ENCODE data around the gene TCL1B. TPM values are rescaled to one million over a fixed set of nuclear protein-coding genes. Genes with fewer than 3 reads are reported as not detected.

TCL1B gene
- total and polyA plus RNA-seq, 2 of the 13 experiments (the other 11 are each of a cell fraction or from before 2014, with no cell fraction given): not detected

GRCh38 chr14:95652690-95653089 is 33.5 kb upstream of the TCL1B start (continued):
- TF ChIP-seq DMTF1 (CRISPR knock-in tag; IDR thresholded peaks at IDR 0.05) (no peak), ZBTB7A (CRISPR knock-in tag; IDR thresholded peaks at IDR 0.05) (no peak), HMG20A (CRISPR knock-in tag; IDR thresholded peaks at IDR 0.05; ENCODE audit: borderline replicate concordance) (no peak)
- TF ChIP-seq, protein P1, sequence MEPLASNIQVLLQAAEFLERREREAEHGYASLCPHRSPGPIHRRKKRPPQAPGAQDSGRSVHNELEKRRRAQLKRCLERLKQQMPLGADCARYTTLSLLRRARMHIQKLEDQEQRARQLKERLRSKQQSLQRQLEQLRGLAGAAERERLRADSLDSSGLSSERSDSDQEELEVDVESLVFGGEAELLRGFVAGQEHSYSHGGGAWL (CRISPR knock-in tag; IDR thresholded peaks at IDR 0.05): no peak

GRCh38 chr14:95655461-95655860 is 30.8 kb upstream of the TCL1B start:
- no peaks in the 10 kb centered on the region for H3K36me3 ChIP-seq (replicated peaks in 1 of 2; ENCODE audit: control insufficient read depth in 1 of 2, insufficient read depth in 2 of 2, low read length in 2 of 2)
- intact Hi-C loops (cut with micrococcal nuclease; ENCODE audit: unreplicated experiment) (no loop called here), in situ Hi-C loops (cut with HindIII; ENCODE audit: extremely low pct_ligation_motif_present, low pct_unique_long_range_greater_than_20kb) (no loop called here)
- WGBS (ENCODE audit: low lambda C conversion rate): 2% methylated on average over 1 of the region's 1 CpG
- no peak overlapping the region for H3K4me3 ChIP-seq (replicated peaks in 1 of 3; ENCODE audit: insufficient read depth in 1 of 3, low read depth in 2 of 3, low read length in 3 of 3)
- peaks cover 4 to 11% of the 10 kb centered on the region in 2 experiments; a peak in 4 of 5 replicates for H3K27me3 ChIP-seq (ENCODE audit: control insufficient read depth in 1 of 2, insufficient read depth in 2 of 2, low read length in 2 of 2)
- no TSS peak for BruUV-seq (replicated peaks)
- no peaks in the 10 kb centered on the region for H4K20me1 ChIP-seq (ENCODE audit: insufficient read depth, low read length)
- no peaks in the 10 kb centered on the region for H3K79me2 ChIP-seq (ENCODE audit: insufficient read depth, low read length)
- peaks cover 3% of the 10 kb centered on the region; the same call in 1 of the 2 replicates for H3K4me1 ChIP-seq (ENCODE audit: insufficient read depth, low read length)
- no peak overlapping the region for H2AFZ ChIP-seq (ENCODE audit: low read length)
- ChIA-PET POLR2A (no interaction called here), CTCF (ENCODE audit: low intra/inter-chr PET ratio, low total read pairs) (no interaction called here)
- ATAC-seq (no peak), DNase-seq (ENCODE audit: low spot score) (no peak), FAIRE-seq (no peak)
- no peak overlapping the region for H3K9ac ChIP-seq (ENCODE audit: insufficient read depth, low read depth, low read length)
- H3K9me3 ChIP-seq (ENCODE audit: low read length): no peaks in the 10 kb centered on the region
- no peak overlapping the region for H3K27ac ChIP-seq (ENCODE audit: extremely low read length, insufficient read depth, low read length)
- no peak overlapping the region for H3K4me2 ChIP-seq (ENCODE audit: low read depth, low read length)
- no peak for TF ChIP-seq NFIC (IDR thresholded peaks at IDR 0.05; ENCODE audit: low read length)
- TF ChIP-seq SRSF4 (IDR thresholded peaks at IDR 0.05; ENCODE audit: low read depth, low read length, poor library complexity, severe bottlenecking): no peak
- no peak for TF ChIP-seq ZNF337 (CRISPR knock-in tag; IDR thresholded peaks at IDR 0.05; ENCODE audit: borderline replicate concordance, low read depth)
- no peak for TF ChIP-seq ZNF207 (IDR thresholded peaks at IDR 0.05; ENCODE audit: borderline replicate concordance)
- TF ChIP-seq ZNF24 (IDR thresholded peaks at IDR 0.05): no peak
- no peak for TF ChIP-seq TGIF2 (CRISPR knock-in tag; IDR thresholded peaks at IDR 0.05)
- TF ChIP-seq, protein P2, sequence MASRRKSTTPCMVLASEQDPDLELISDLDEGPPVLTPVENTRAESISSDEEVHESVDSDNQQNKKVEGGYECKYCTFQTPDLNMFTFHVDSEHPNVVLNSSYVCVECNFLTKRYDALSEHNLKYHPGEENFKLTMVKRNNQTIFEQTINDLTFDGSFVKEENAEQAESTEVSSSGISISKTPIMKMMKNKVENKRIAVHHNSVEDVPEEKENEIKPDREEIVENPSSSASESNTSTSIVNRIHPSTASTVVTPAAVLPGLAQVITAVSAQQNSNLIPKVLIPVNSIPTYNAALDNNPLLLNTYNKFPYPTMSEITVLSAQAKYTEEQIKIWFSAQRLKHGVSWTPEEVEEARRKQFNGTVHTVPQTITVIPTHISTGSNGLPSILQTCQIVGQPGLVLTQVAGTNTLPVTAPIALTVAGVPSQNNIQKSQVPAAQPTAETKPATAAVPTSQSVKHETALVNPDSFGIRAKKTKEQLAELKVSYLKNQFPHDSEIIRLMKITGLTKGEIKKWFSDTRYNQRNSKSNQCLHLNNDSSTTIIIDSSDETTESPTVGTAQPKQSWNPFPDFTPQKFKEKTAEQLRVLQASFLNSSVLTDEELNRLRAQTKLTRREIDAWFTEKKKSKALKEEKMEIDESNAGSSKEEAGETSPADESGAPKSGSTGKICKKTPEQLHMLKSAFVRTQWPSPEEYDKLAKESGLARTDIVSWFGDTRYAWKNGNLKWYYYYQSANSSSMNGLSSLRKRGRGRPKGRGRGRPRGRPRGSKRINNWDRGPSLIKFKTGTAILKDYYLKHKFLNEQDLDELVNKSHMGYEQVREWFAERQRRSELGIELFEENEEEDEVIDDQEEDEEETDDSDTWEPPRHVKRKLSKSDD (CRISPR knock-in tag; IDR thresholded peaks at IDR 0.05; ENCODE audit: low read depth): no peak
- no peak for TF ChIP-seq POLR2AphosphoS5 (IDR thresholded peaks at IDR 0.05; ENCODE audit: low read depth, low read length)
- no peak for TF ChIP-seq ZFP36L1 (CRISPR knock-in tag; IDR thresholded peaks at IDR 0.05)
- TF ChIP-seq SETDB1 (CRISPR knock-in tag; IDR thresholded peaks at IDR 0.05; ENCODE audit: borderline replicate concordance): no peak
- TF ChIP-seq ZNF777 (CRISPR knock-in tag; IDR thresholded peaks at IDR 0.05): no peak
- TF ChIP-seq PTBP1 (IDR thresholded peaks at IDR 0.05; ENCODE audit: low read depth, low read length, poor library complexity, severe bottlenecking): no peak
